Measurements from ENCODE around the gene TCP10L.

TCP10L gene

GRCh38 chr21:32597205-32597604 lies 11.9 kb upstream of the TCP10L start:
- no peak for DNase-seq (ENCODE audit: extremely low read depth, low read depth)
- TF ChIP-seq, protein P1, sequence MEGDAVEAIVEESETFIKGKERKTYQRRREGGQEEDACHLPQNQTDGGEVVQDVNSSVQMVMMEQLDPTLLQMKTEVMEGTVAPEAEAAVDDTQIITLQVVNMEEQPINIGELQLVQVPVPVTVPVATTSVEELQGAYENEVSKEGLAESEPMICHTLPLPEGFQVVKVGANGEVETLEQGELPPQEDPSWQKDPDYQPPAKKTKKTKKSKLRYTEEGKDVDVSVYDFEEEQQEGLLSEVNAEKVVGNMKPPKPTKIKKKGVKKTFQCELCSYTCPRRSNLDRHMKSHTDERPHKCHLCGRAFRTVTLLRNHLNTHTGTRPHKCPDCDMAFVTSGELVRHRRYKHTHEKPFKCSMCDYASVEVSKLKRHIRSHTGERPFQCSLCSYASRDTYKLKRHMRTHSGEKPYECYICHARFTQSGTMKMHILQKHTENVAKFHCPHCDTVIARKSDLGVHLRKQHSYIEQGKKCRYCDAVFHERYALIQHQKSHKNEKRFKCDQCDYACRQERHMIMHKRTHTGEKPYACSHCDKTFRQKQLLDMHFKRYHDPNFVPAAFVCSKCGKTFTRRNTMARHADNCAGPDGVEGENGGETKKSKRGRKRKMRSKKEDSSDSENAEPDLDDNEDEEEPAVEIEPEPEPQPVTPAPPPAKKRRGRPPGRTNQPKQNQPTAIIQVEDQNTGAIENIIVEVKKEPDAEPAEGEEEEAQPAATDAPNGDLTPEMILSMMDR (IDR thresholded peaks at IDR 0.05; ENCODE audit: low read depth, low read length): no peak

DNA sequence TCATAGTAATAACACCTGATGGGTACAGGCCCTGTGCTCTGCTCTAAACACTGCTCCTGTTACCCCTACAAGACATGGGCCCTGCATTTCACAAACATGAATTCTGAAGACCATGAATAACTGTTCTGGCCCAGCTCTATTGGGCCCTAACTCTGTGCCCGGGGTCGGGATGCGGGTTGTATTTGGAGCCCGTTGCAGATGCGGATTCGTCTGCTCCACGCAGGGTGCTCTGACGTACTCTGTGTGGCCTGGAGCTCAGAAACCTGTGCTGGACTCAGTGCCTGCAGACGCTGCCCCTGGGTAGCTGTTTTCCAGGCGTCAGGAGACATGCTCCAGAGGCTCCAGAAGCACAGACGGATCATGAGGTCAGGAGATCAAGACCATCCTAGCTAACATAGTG lies 10.1 kb upstream of the TCP10L start:
- DNase-seq (ENCODE audit: extremely low read depth, low read depth): no peak
- TF ChIP-seq, protein P1 (IDR thresholded peaks at IDR 0.05; ENCODE audit: low read depth, low read length): no peak

DNA sequence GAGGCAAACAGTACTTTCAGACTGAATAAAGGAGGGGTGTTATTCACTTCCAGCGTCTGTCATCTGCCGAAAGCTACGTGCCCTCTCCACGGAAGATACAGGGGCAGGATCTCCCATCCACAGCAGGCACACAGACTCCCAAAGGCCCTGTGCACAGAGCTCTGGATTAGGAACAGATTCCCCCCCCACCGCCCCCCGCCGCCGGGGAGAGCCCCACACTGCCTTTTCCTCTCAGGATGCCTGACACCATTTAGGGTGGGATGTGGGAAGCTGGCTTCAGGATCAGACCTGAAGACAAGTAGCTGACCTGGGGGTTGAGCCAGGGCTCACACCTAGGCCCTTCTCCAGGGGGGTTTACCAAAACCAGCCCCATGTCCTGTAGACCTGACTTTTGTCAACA lies 8.4 kb upstream of the TCP10L start:
- TF ChIP-seq, protein P1 (IDR thresholded peaks at IDR 0.05; ENCODE audit: low read depth, low read length): no peak
- no peak for DNase-seq (ENCODE audit: extremely low read depth, low read depth)

DNA sequence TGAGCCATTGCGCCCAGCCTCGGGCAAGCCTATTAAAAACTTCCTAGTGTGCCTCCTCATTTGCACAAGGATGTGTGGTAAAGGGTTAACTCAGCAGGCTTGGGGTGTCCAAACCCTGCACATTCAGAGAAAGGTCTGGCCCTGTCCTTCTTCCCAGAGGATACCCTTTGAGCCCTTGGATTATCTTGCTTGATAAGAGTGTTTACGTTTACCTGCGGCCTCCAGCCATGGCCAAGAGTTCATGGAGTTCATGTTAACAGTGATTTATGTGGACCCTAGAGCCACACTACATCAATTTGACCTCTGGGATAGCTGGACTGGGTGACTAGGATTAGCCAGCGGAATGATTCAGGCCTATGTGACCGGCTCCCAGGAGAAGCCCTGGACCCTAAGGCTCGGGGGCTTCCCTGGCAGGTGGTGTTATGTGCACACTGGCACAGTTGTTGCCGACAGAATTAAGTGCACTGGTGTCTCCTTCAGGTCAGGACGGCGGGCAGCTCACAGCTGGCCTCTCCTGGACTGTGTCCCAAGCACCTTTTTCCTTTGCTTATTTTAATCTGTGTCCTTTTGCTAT lies 7.7 kb upstream of the TCP10L start:
- DNase-seq (ENCODE audit: extremely low read depth, low read depth): no peak
- TF ChIP-seq, protein P1 (IDR thresholded peaks at IDR 0.05; ENCODE audit: low read depth, low read length): no peak

DNA sequence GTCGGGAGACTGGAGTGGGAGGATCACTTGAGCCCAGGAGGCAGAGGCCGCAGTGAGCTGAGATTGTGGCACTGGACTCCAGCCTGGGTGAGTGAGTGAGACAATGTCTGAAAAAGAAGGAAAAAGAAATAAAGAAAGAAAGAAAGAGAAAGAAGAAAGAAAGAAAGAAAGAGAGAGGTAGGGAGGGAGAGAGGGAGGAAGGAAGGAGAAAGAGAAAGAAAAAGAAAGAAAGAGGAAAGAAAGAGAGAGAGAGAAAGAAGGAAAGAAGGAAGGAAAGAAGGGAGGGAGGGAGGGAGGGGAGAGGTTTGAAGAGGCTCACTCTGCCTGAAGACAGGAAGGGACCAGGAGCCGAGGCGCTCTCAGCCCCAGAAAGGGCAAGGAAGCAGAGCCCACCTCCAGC lies 4.8 kb upstream of the TCP10L start:
- DNase-seq (ENCODE audit: extremely low read depth, low read depth): no peak
- TF ChIP-seq, protein P1 (IDR thresholded peaks at IDR 0.05; ENCODE audit: low read depth, low read length): no peak

DNA sequence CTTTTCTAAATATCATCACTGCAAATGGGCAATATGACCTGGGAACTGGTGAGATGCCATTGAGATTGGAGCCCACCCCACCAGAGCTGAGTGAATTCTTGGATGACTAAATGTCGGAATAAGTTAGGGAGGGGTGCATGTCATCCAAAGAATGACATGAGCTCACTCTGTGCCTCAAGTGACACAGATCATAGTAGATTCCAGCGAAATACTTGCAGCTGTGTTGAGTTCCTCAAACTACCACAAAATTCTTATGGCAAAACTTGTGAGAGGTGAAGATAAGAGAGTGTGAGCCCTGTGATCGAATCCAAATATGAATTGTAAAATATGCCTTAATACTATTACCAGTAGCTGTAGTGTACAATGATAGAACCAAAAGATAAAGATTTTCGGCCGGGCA lies 2.3 kb upstream of the TCP10L start:
- DNase-seq (ENCODE audit: extremely low read depth, low read depth): no peak
- TF ChIP-seq, protein P1 (IDR thresholded peaks at IDR 0.05; ENCODE audit: low read depth, low read length): no peak

DNA sequence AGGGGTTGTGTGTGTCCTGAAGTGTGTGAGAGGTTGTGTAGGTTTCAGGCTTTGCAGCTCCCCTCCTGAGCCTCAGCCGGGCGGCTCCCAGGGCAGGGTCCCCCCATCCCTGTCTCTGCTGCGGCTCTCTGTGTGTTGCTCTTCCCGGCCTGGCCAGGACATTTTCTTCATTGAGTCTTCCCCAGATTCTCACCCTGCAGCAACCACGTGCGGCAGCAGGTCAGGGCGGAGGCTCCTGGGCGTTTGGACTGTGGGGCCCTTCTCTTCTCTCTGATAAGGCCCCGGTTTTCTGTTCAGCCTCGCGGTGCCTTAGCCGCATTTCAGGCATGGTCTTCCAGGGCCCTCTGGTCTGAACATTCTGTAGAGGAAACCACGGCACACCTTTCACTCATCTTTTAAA lies 1.8 kb upstream of the TCP10L start:
- TF ChIP-seq, protein P1 (IDR thresholded peaks at IDR 0.05; ENCODE audit: low read depth, low read length): no peak

More for the DNA sequence above, 1.8 kb upstream of the TCP10L start:
- no peak for DNase-seq (ENCODE audit: extremely low read depth, low read depth)
